Kidney (tissue), 14 donors: ENCODE data around the gene IAPP. TPM values are rescaled to one million over a fixed set of nuclear protein-coding genes. Genes with fewer than 3 reads are reported as not detected.
A peak's percentile ranks its signal among the peaks of the same experiment; 100 is the strongest.

Source experiments
- DNase-seq, 5 donors: peaks; one replicate each; pipeline ENCODE4 v3.0.0-alpha.2; 2013 to 2020
- FAIRE-seq: peaks from 2 replicates; lab custom pipeline; 2012; peaks lifted over from hg19 to GRCh38; lab: Jason Lieb, UNC
- H3K27ac ChIP-seq, 2 donors: one replicate each; pipeline ENCODE4 v1.7.0; 2013; ENCODE audit warnings: low read depth in 2 of 2, low read length in 2 of 2, inconsistent platforms in 1 of 2
- H3K27me3 ChIP-seq: one replicate; pipeline ENCODE4 v1.7.1; 2013; ENCODE audit warnings: low read length, inconsistent platforms; ENCODE audit not compliant: control insufficient read depth, insufficient read depth
- H3K36me3 ChIP-seq, 3 donors: one replicate each; pipeline versions ENCODE4 v1.7.0 to v1.7.1; 2013; ENCODE audit warnings: low read length in 3 of 3, control low read depth in 1 of 3, inconsistent platforms in 1 of 3; ENCODE audit not compliant: insufficient read depth in 3 of 3, control insufficient read depth in 2 of 3
- H3K4me1 ChIP-seq, 3 donors: one replicate each; pipeline versions ENCODE4 v1.7.0 to v1.7.1; 2013; ENCODE audit warnings: low read length in 3 of 3, inconsistent platforms in 1 of 3, low read depth in 1 of 3; ENCODE audit not compliant: control insufficient read depth in 2 of 3, insufficient read depth in 2 of 3
- H3K4me3 ChIP-seq, 3 donors: one replicate each; pipeline versions ENCODE4 v1.7.0 to v1.8.1; 2013; ENCODE audit warnings: low read length in 3 of 3, control low read depth in 1 of 3, inconsistent platforms in 1 of 3
- H3K9ac ChIP-seq, 3 donors: one replicate each; pipeline versions ENCODE4 v1.7.0 to v1.7.1; 2013; ENCODE audit warnings: low read length in 3 of 3, control low read depth in 1 of 3, inconsistent platforms in 1 of 3
- H3K9me3 ChIP-seq, 3 donors: one replicate each; pipeline versions ENCODE4 v1.7.0 to v1.7.1; 2013; ENCODE audit warnings: low read length in 3 of 3, control low read depth in 1 of 3, inconsistent platforms in 1 of 3; ENCODE audit not compliant: control insufficient read depth in 2 of 3, insufficient read depth in 1 of 3
- CTCF ChIP-seq: IDR thresholded peaks from 3 replicates; pipeline ENCODE4 v1.5.1; 2012; ENCODE audit warnings: mild to moderate bottlenecking, moderate library complexity, borderline replicate concordance; ENCODE audit not compliant: insufficient read depth; ENCODE audit errors: extremely low read depth
- intact Hi-C: fragments of 100-400 bp; cut with DNase I; formaldehyde crosslinking; loops from one replicate; pipeline ENCODE4 v1.11.1; 2022
- polyA plus RNA-seq: library from polyadenylated mRNA; stranded (reverse); fragments of 350-450 nt; fragmentation: Illumina TruSeq; extraction: RNeasy Lipid Tissue Mini Kit (QIAGEN cat#74804); gene quantifications from one replicate; pipeline ENCODE4 v1.2.3, GENCODE V29; 2014; ENCODE audit warnings: low read depth, low replicate concordance; ENCODE audit not compliant: insufficient read depth
- total RNA-seq: library from RNA; stranded (reverse); fragmentation: NEBNext Ultra II Directional; extraction: Animal tissue kit (Norgen Biotek cat#: 25700); gene quantifications from one replicate; pipeline ENCODE4 v1.2.1, GENCODE V29; 2021
- donor health status: control.
- donor health status: control.
- donor health status: control.
- donor health status: control.
- donor health status: control.
- donor health status: DM: yes; HTN: yes; CAD: no.
- donor health status: Normal renal cell carcinoma (clear cell type).

The IAPP gene
- total and polyA plus RNA-seq, 2 donors from 2014 or later, result not detected

GRCh38 chr12:21328578-21328977 lies 44.1 kb upstream of the IAPP start:
- Histone ChIP-seq H3K4me1 (no peaks in the 10 kb centered on the region), H3K9me3 (peaks cover 0 to 3% (median 0%) of the 10 kb centered on the region in 3 donors), H3K27me3 (no peaks in the 10 kb centered on the region), H3K9ac (no peak overlapping the region), H3K27ac (no peak overlapping the region), H3K36me3 (no peaks in the 10 kb centered on the region), H3K4me3 (no peak overlapping the region)
- DNase-seq (no peak), FAIRE-seq (no peak)
- intact Hi-C loops, result no loop called here
- no peak for TF ChIP-seq CTCF

- DNase-seq (peak in 2 of 5 donors; percentile 3 to 5), FAIRE-seq (no peak)
- no peak for TF ChIP-seq CTCF
- Histone ChIP-seq H3K27me3 (no peaks in the 10 kb centered on the region), H3K9me3 (peaks cover 0 to 3% (median 0%) of the 10 kb centered on the region in 3 donors), H3K4me3 (no peak overlapping the region), H3K9ac (no peak overlapping the region), H3K4me1 (no peaks in the 10 kb centered on the region), H3K27ac (no peak overlapping the region), H3K36me3 (no peaks in the 10 kb centered on the region)
- intact Hi-C loops, result no loop called here
Measured at GRCh38 chr12:21330682-21331253, 41.9 kb upstream of the IAPP start.

- H3K9ac ChIP-seq, result no peak within 1 kb of the TSS
- no peaks in the 10 kb centered on the region for H3K9me3 ChIP-seq
- FAIRE-seq (no peak), DNase-seq (no peak)
- no peaks in the 10 kb centered on the region for H3K36me3 ChIP-seq
- intact Hi-C loops, result no loop called here
- H3K4me3 ChIP-seq, result no peak within 1 kb of the TSS
- no peaks in the 10 kb centered on the region for H3K27me3 ChIP-seq
- no peak for TF ChIP-seq CTCF
- H3K4me1 ChIP-seq, result no peaks in the 10 kb centered on the region
- H3K27ac ChIP-seq, result no peak within 1 kb of the TSS
Measured at GRCh38 chr12:21334771-21335325, 37.9 kb upstream of the IAPP start, which contains the start of gene SLCO1A2. Gene SLCO1A2, minus strand, starts transcription at chr12:21334917. Its CDS starts 270 bp downstream, at chr12:21334647.

GRCh38 chr12:21336656-21337055 lies 36.0 kb upstream of the IAPP start:
- no peaks in the 10 kb centered on the region for H3K4me1 ChIP-seq
- DNase-seq, result no peak
- no peak overlapping the region for H3K27ac ChIP-seq
- H3K4me3 ChIP-seq, result no peak overlapping the region
- no peak for TF ChIP-seq CTCF
- H3K36me3 ChIP-seq, result no peaks in the 10 kb centered on the region
- no peaks in the 10 kb centered on the region for H3K9me3 ChIP-seq
- FAIRE-seq, result no peak
- intact Hi-C loops, result no loop called here
- no peak overlapping the region for H3K9ac ChIP-seq
- no peaks in the 10 kb centered on the region for H3K27me3 ChIP-seq
